Endothelial cell of hepatic sinusoid (primary cell): ENCODE results near the gene DAGLA.
"Not testable (repeated sequence)": the region's sequence is repeated elsewhere in the genome, so short reads cannot be mapped to it uniquely, and the experiment has no call there.

Source experiments
- in situ Hi-C: cut with HindIII; loops from 2 replicates; pipeline ENCODE4 v1.10.0; 2017; ENCODE audit warnings: low sequenced_read_pairs

Gene DAGLA

GRCh38 chr11:61679893-61680621 lies at the start of gene DAGLA:
Gene DAGLA (plus strand): TSS chr11:61680391. CDS start chr11:61720156, 39,765 bp downstream.
- in situ Hi-C loops: loop anchor here (5.0 kb wide), 1 partner anchor 57 kb away; no protein-coding TSS in a partner anchor

GRCh38 chr11:61632096-61632495 lies 48.1 kb upstream of the DAGLA start:
- in situ Hi-C loops: loop anchor here (5.0 kb wide), 1 partner anchor 35 kb away; no protein-coding TSS in a partner anchor

- in situ Hi-C loops: no loop called here
Measured at GRCh38 chr11:61635304-61635703, 44.9 kb upstream of the DAGLA start.

GRCh38 chr11:61635787-61636186 lies 44.4 kb upstream of the DAGLA start:
- in situ Hi-C loops: no loop called here

GRCh38 chr11:61636676-61637075 lies 43.5 kb upstream of the DAGLA start:
- in situ Hi-C loops: no loop called here

- in situ Hi-C loops: no loop called here
Measured at GRCh38 chr11:61637277-61637676, 42.9 kb upstream of the DAGLA start.

GRCh38 chr11:61639816-61640443 lies 40.3 kb upstream of the DAGLA start:
- in situ Hi-C loops: loop anchor here (5.0 kb wide), 1 partner anchor 82 kb away; no protein-coding TSS in a partner anchor

- in situ Hi-C loops: loop anchor here (5.0 kb wide), 1 partner anchor 80 kb away; no protein-coding TSS in a partner anchor
Measured at GRCh38 chr11:61642162-61642561, 38.0 kb upstream of the DAGLA start.

- in situ Hi-C loops: loop anchor here (5.0 kb wide), 1 partner anchor 68 kb away; no protein-coding TSS in a partner anchor
Measured at GRCh38 chr11:61645179-61645868, 34.9 kb upstream of the DAGLA start.

GRCh38 chr11:61647529-61647928 lies 32.7 kb upstream of the DAGLA start:
- in situ Hi-C loops: loop anchor here (5.0 kb wide), 1 partner anchor 70 kb away; no protein-coding TSS in a partner anchor

GRCh38 chr11:61650781-61651571 lies 29.2 kb upstream of the DAGLA start:
- in situ Hi-C loops: no loop called here

- in situ Hi-C loops: no loop called here
Measured at GRCh38 chr11:61652135-61652534, 28.1 kb upstream of the DAGLA start.

- in situ Hi-C loops: no loop called here
Measured at GRCh38 chr11:61654397-61654829, 25.8 kb upstream of the DAGLA start.

GRCh38 chr11:61655266-61656159 lies 24.7 kb upstream of the DAGLA start:
- in situ Hi-C loops: not testable (repeated sequence)

- in situ Hi-C loops: no loop called here
Measured at GRCh38 chr11:61656347-61657077, 23.7 kb upstream of the DAGLA start.

- in situ Hi-C loops: no loop called here
Measured at GRCh38 chr11:61657566-61658290, 22.5 kb upstream of the DAGLA start.

- in situ Hi-C loops: no loop called here
Measured at GRCh38 chr11:61659413-61660196, 20.6 kb upstream of the DAGLA start.
